SJCRH30 (cell line): ENCODE results near the gene RAP1A. TPM values are rescaled to one million over a fixed set of nuclear protein-coding genes. Genes with fewer than 3 reads are reported as not detected.
"Not testable (repeated sequence)": the region's sequence is repeated elsewhere in the genome, so short reads cannot be mapped to it uniquely, and the experiment has no call there.

ENCODE experiments used
- DNase-seq, 2 experiments: peaks; one replicate each; pipeline ENCODE4 v3.0.0-alpha.2; 2015 to 2020
- H3K27ac ChIP-seq: fragments of 250-450 bp; sonication (Bioruptor Pico); 2 replicates; pipeline ENCODE4 v1.5.1; 2020; ENCODE audit warnings: mild to moderate bottlenecking, moderate library complexity
- H3K27me3 ChIP-seq: fragments of 250-450 bp; sonication (Bioruptor Pico); 2 replicates; pipeline ENCODE4 v1.5.1; 2020; ENCODE audit warnings: mild to moderate bottlenecking, moderate library complexity
- H3K36me3 ChIP-seq: fragments of 250-450 bp; sonication (Bioruptor Pico); 2 replicates; pipeline ENCODE4 v1.5.1; 2020; ENCODE audit warnings: mild to moderate bottlenecking, moderate library complexity
- H3K4me1 ChIP-seq: fragments of 250-450 bp; sonication (Bioruptor Pico); 2 replicates; pipeline ENCODE4 v1.5.1; 2020; ENCODE audit warnings: mild to moderate bottlenecking, moderate library complexity
- H3K4me3 ChIP-seq: fragments of 250-450 bp; sonication (Bioruptor Pico); 2 replicates; pipeline ENCODE4 v1.5.1; 2020; ENCODE audit warnings: mild to moderate bottlenecking, moderate library complexity
- H3K9me3 ChIP-seq: fragments of 250-450 bp; sonication (Bioruptor Pico); replicated peaks from 2 replicates; pipeline ENCODE4 v1.5.1; 2020; ENCODE audit warnings: mild to moderate bottlenecking, moderate library complexity
- total RNA-seq: library from RNA; depleted of rRNA; stranded (reverse); fragments of >200 nt; shearing (Covaris generic); gene quantifications from 2 replicates; pipeline ENCODE4 v1.2.3, GENCODE V29; 2014

RAP1A gene
- total RNA-seq, 1 experiment from 2014 or later, result 39.0 TPM

DNA sequence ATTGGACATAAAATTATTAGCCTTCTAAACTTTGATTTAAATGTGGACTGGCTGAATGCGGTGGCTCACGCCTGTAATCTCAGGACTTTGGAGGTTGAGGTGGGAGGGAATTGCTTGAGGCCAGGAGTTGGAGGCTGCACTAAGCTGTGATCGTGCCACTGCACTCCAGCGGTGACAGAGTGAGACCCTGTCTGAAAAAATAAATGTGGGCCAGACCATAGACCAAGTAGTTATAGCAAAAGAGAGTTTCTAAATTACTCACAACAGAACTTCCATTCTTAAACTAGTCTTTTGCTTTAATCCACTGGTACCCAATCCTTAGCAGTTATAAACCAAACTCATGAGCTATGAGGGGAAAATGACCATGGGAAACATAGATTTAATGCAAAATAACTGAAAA lies 35.2 kb downstream of the RAP1A start:
- Histone ChIP-seq H3K4me3 (no peak overlapping the region), H3K27me3 (no peaks in the 10 kb centered on the region), H3K36me3 (peaks cover 9% of the 10 kb centered on the region; the same call in 1 of the 2 replicates), H3K4me1 (no peaks in the 10 kb centered on the region), H3K27ac (no peak overlapping the region), H3K9me3 (no peaks in the 10 kb centered on the region)
- DNase-seq, result no peak

DNA sequence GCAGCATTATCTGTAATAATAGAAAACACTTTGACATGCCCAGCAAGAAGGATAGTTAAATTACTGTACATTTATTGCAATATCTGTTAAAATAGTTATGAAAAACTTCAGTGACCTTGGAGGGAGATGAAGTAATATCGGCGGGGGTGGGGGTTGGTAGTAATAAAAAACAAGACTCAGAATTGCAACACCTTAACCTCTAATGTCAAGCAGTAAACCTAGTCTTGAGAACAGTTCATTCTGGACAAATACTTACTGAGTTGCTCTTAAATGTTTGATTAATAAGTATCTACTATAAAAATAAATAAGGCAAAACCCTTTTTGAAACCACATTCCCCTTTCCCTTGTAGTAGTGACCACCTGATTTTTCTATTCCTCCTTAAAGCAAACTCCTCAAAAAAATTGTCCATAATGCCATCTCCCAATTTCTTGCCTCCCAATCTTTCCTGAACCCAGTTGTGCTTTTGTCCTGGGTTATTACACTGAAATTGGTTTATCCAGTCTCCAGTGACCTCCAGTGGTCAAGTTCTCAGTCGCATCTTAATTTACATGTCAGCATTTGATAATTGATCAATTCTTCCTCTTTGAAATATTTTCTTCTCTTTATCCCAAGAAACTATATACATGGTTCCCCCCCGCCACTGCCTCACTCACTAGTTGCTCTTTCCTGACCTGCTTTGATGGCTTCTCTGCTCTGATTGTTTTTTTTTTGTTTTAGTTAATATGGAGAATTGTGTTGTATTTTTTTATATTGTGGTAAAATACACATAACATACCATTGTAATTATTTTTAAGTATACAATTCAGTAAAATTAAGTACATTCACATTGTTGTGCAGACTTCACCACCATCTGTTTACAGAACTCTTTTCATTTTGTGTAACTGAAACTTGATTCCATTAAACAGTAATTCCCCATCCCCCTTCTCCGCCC lies 36.8 kb downstream of the RAP1A start:
- H3K9me3 ChIP-seq, result no peaks in the 10 kb centered on the region
- H3K27ac ChIP-seq, result no peak overlapping the region
- no peaks in the 10 kb centered on the region for H3K27me3 ChIP-seq
- peaks cover 8% of the 10 kb centered on the region; the same call in 1 of the 2 replicates for H3K36me3 ChIP-seq
- no peak overlapping the region for H3K4me3 ChIP-seq
- peak; percentile 17 to 45 for DNase-seq
- no peaks in the 10 kb centered on the region for H3K4me1 ChIP-seq

DNA sequence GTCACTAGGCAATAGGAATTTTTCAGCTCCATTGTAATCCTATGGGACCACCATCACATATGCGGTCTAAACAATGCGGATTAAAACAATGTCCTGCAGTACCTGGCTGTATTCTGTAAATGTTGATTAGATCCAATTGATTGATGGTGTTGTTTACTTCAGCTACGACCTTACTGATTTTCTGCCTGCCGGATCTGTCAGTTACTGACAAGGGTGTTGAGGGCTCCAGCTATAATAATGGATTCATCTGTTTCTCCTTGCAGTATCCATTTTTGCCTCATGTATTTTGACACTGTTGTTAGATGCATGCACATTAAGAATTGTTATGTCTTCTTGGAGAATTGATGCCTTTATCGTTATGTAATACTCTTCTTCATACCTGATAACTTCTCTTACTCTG lies 39.0 kb downstream of the RAP1A start:
- H3K27ac ChIP-seq, result no peak overlapping the region
- peaks cover 8% of the 10 kb centered on the region; the same call in 1 of the 2 replicates for H3K36me3 ChIP-seq
- no peaks in the 10 kb centered on the region for H3K4me1 ChIP-seq
- H3K4me3 ChIP-seq, result no peak overlapping the region
- H3K27me3 ChIP-seq, result no peaks in the 10 kb centered on the region
- no peaks in the 10 kb centered on the region for H3K9me3 ChIP-seq
- DNase-seq, result no peak

DNA sequence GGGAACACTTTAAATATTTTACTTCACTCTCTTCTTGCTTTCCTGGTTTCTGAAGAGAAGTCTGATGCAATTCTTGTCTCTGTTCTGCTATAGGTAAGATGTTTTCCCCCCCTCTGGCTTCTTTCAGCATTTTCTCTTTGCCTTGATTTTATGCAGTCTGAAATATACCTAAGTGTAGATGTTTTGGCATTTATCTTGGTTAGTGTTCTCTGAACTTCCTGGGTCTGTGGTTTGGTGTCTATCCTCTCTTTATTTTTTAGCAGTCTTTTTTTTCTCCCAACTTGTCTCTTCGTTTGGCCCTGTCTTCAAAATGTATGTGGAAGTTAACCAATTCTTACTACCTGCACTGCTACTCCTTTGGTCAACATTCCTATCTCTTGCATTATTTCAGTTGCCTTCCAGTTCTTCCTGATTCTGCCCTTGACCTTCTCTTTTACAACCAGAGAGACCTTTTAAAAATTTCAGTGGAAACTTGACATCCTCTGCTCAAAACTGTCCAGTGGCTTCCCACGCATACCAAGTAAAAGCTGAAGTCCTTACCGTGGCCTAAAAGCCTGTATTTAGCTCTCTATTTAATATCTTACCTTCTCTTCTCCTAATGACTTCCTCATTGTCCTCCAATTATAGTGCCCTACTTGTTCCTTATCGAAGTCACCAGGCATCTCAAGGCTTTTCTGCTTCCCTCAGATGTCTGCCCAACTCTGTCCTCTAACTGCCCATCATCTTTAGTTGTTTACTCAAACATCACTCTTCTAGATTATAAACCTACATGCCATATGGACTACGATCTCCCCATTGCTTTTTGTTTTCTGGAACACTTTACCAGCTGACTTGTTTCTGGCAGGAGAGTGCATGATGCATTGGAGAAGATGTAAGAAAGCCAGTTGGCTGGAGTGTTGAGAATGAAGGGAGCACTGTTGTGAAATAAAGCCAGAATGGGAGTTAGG lies 40.9 kb downstream of the RAP1A start:
- no peaks in the 10 kb centered on the region for H3K9me3 ChIP-seq
- H3K4me3 ChIP-seq, result no peak overlapping the region
- peaks cover 8% of the 10 kb centered on the region; the same call in 1 of the 2 replicates for H3K36me3 ChIP-seq
- H3K4me1 ChIP-seq, result no peaks in the 10 kb centered on the region
- H3K27me3 ChIP-seq, result no peaks in the 10 kb centered on the region
- DNase-seq, result no peak
- H3K27ac ChIP-seq, result no peak overlapping the region

- no peaks in the 10 kb centered on the region for H3K27me3 ChIP-seq
- no peaks in the 10 kb centered on the region for H3K9me3 ChIP-seq
- no peak overlapping the region for H3K27ac ChIP-seq
- H3K4me3 ChIP-seq, result no peak overlapping the region
- DNase-seq, result no peak
- H3K36me3 ChIP-seq, result peaks cover 7% of the 10 kb centered on the region; the same call in 1 of the 2 replicates
- no peaks in the 10 kb centered on the region for H3K4me1 ChIP-seq
Observed at GRCh38 chr1:111664652-111665051, 45.1 kb downstream of the RAP1A start.

GRCh38 chr1:111665497-111665896 lies 45.9 kb downstream of the RAP1A start:
- Histone ChIP-seq H3K4me1 (no peaks in the 10 kb centered on the region), H3K27ac (no peak overlapping the region), H3K27me3 (no peaks in the 10 kb centered on the region), H3K36me3 (0 out of 2 replicates have a peak, but pooled peaks cover 4% of the 10 kb centered on the region), H3K4me3 (no peak overlapping the region), H3K9me3 (no peaks in the 10 kb centered on the region)
- DNase-seq, result no peak

- no peak overlapping the region for H3K4me3 ChIP-seq
- no peaks in the 10 kb centered on the region for H3K9me3 ChIP-seq
- no peaks in the 10 kb centered on the region for H3K27me3 ChIP-seq
- no peaks in the 10 kb centered on the region for H3K36me3 ChIP-seq
- no peak for DNase-seq
- no peaks in the 10 kb centered on the region for H3K4me1 ChIP-seq
- H3K27ac ChIP-seq, result no peak overlapping the region
Observed at GRCh38 chr1:111666828-111667227, 47.2 kb downstream of the RAP1A start.

DNA sequence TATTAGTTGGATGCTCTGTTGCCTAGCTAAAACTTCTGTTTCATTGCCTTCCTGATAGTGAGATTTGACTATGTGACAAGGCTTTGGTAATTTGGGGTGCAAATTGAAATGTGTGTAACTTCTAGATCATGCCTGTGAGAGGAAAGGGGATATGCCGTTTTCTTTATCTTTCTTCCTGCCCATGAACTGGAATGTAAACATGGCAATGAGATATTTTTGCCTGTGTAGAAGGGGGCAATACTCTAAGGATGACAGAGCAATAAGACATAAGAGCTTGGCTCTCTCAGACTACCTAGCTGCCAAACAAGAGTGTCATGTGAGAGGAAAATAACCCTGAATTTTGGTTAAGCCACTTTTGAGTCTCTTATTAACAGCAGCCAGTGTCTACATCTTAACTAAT lies 49.7 kb downstream of the RAP1A start:
- no peak for DNase-seq
- no peaks in the 10 kb centered on the region for H3K9me3 ChIP-seq
- no peak overlapping the region for H3K27ac ChIP-seq
- no peak overlapping the region for H3K4me3 ChIP-seq
- no peaks in the 10 kb centered on the region for H3K4me1 ChIP-seq
- no peaks in the 10 kb centered on the region for H3K36me3 ChIP-seq
- no peaks in the 10 kb centered on the region for H3K27me3 ChIP-seq

DNA sequence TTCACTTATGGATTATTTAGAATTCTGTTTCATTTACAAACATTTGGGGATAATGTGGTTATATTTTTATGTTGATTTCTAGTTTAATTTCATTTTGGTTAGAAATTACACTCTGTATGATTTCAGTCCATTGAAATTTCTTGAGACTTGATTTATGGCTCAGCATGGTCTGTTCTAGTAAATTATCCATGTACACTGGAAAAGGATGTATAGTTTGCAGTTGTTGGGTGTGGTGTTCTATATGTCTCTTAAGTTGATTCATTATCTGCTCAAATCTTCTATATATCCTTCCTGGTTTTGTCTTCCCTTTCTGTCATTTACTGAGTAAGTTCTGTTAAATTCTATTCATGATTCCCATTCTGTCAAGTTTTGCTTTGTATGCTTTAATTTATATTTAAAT lies 52.3 kb downstream of the RAP1A start:
- no peaks in the 10 kb centered on the region for H3K4me1 ChIP-seq
- no peak for DNase-seq
- no peaks in the 10 kb centered on the region for H3K27me3 ChIP-seq
- H3K4me3 ChIP-seq, result no peak overlapping the region
- H3K36me3 ChIP-seq, result peaks cover 1% of the 10 kb centered on the region; the same call in 1 of the 2 replicates
- H3K27ac ChIP-seq, result no peak overlapping the region
- H3K9me3 ChIP-seq, result no peaks in the 10 kb centered on the region

GRCh38 chr1:111672331-111672730 lies 52.7 kb downstream of the RAP1A start:
- no peak for DNase-seq
- peaks cover 6% of the 10 kb centered on the region; the same call in 1 of the 2 replicates for H3K36me3 ChIP-seq

DNA sequence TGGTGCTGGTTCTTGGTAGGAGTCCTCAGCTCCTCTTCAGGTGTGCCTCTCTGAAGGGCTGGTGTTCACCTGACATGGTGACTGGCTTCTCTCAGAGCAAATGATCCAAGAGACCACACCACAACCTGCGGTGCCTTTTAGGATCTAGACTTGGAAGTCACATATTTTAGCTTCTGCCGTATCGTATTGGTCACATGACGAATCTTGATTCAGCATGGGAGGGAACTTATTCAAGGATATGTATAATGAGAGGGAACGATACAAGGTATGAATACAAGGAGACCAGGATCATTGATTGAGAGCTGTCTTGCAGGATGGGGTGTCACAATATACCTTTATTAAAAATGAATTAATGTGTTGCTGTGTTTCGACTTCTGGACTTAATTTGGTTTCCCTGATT lies 58.0 kb downstream of the RAP1A start:
- no peak for DNase-seq
- H3K27me3 ChIP-seq, result no peaks in the 10 kb centered on the region
- peaks cover 14% of the 10 kb centered on the region for H3K36me3 ChIP-seq
- H3K9me3 ChIP-seq, result 0 out of 2 replicates have a peak, but pooled peaks cover 3% of the 10 kb centered on the region
- no peak overlapping the region for H3K27ac ChIP-seq
- no peak overlapping the region for H3K4me3 ChIP-seq
- H3K4me1 ChIP-seq, result no peaks in the 10 kb centered on the region

More at GRCh38 chr1:111672331-111672730, 52.7 kb downstream of the RAP1A start:
- H3K27ac ChIP-seq, result no peak overlapping the region
- H3K27me3 ChIP-seq, result no peaks in the 10 kb centered on the region
- no peak overlapping the region for H3K4me3 ChIP-seq
- H3K9me3 ChIP-seq, result no peaks in the 10 kb centered on the region
- no peaks in the 10 kb centered on the region for H3K4me1 ChIP-seq

DNA sequence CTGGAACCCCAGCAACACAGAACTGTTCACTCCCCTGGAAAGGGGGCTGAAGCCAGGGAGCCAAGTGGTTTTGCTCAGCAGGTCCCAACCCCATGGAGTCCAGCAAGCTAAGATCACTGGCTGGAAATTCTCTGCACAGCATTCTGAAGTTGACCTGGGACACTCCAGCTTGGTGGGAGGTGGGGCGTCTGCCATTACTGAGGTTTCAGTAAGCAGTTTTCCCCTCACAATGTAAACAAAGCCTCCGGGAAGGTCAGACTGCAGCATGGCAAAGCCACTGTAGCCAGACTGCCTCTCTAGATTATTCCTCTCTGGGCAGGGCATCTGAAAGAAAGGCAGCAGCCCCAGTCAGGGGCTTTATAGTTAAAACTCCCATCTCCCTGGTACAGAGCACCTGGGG lies 60.0 kb downstream of the RAP1A start:
- H3K27me3 ChIP-seq, result no peaks in the 10 kb centered on the region
- H3K36me3 ChIP-seq, result peaks cover 14% of the 10 kb centered on the region
- H3K27ac ChIP-seq, result no peak overlapping the region
- peaks cover 7% of the 10 kb centered on the region for H3K9me3 ChIP-seq
- DNase-seq, result no peak
- no peak overlapping the region for H3K4me3 ChIP-seq
- no peaks in the 10 kb centered on the region for H3K4me1 ChIP-seq

GRCh38 chr1:111680212-111680800 lies 60.7 kb downstream of the RAP1A start:
- H3K36me3 ChIP-seq, result peaks cover 14% of the 10 kb centered on the region
- H3K27ac ChIP-seq, H3K9me3 ChIP-seq, H3K4me1 ChIP-seq, DNase-seq, H3K27me3 ChIP-seq, H3K4me3 ChIP-seq: not testable (repeated sequence)

GRCh38 chr1:111685293-111686153 lies 65.9 kb downstream of the RAP1A start:
- not testable (repeated sequence) for H3K4me1 ChIP-seq, H3K4me3 ChIP-seq, DNase-seq, H3K36me3 ChIP-seq, H3K27ac ChIP-seq, H3K27me3 ChIP-seq
- H3K9me3 ChIP-seq, result peaks cover 11% of the 10 kb centered on the region
